ENCODE results near the gene NPHP4.
A peak's percentile ranks its signal among the peaks of the same experiment; 100 is the strongest.

The NPHP4 gene

DNA sequence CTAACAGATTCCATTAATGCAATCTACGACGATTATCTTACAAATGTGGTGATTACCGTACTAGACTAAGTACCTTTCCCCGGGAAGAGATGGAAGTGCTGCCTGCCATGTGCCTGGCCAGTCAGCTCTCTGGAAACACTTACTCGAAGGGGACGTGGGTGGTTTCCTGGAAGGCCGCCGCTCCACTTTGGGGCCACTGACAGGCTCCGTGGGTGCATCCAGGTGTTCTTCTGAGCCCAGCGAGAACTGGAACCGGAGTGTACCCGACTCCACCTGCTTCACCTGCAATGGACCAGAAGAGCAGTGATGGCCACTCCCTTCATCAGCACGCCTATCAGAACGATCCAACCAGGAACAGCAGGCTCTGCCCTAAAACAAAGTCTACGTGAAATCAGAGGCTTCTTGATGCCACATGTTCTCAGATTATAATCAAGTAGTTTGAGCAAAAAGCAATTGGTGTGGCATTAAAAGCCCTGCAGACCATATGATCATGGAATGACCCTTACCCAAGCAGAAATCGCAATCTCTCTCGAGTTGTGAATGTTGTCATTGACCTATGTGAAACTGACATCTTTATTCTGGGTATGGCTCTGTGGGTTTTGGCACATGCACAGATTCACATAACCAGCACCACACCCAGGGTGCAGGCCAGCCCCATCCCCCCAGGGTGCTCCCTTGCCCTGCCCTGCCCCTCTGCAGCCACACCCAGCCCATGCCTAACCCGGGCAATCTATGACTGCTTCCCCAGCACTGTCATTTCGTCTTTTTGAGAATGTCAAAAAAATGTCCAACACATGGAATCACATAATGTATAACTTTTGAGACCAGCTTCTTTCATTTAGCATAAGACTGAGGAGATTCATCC lies 64.5 kb downstream of the NPHP4 start:
- no peak for DNase-seq

DNA sequence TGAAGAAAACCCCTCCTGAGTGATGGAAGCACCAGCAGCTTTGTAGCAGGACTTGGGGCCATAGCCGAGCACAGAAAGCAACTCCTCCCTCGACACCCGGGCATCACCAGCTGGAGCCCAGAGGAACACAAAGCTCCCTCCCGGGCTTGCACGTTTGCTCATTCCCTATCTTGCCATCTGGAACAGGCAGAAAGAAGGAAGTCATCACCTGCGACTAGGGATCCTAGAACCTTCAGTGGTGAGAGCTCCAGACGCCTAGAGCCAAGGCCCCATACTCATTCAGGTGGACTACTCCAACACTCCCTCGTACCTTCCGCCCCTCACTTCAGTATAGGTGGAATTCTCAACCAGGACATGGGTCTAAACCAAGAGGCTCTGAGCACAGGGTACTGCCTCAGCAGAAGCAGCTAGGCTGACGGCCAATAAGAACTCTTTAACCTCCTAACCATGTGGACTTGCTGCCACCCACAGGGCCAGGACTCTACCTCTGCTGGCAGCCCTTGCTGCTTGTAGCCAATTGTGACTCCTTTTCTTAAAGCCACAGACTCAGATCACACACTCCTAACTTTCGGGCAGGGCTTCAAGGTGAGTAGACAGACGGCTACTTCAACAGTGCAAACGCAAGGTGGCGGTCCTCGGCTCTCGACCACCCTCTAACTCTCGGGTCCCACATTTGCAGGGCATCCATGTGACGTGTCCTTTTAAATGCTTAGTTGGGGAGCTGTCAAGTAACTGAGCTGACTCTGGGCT lies 65.4 kb downstream of the NPHP4 start:
- no peak for DNase-seq

DNA sequence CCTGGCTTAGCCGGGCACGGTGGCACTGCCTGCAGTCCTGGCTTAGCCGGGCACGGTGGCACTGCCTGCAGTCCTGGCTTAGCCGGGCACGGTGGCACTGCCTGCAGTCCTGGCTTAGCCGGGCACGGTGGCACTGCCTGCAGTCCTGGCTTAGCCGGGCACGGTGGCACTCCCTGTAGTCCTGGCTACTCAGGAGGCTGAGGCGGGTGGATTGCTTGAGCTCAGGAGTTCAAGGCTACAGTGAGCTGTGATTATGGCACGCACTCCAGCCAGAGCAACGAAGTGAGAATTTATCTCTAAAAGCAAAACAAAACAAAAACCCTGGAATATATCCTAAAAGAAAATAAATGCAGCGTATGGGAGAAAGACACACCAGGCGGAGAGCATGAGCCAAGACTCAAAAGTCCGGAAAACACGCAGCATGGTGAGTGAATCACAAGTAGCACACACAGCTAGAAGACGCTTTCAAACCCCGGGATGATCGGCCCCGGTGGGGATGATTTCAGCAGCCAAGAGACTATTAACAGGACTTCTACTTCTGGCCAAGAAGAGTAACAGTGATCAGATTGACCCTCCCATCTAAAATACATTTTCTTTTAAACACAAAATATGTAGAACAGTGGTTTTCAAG lies 69.4 kb downstream of the NPHP4 start:
- DNase-seq: peak; percentile 18

DNA sequence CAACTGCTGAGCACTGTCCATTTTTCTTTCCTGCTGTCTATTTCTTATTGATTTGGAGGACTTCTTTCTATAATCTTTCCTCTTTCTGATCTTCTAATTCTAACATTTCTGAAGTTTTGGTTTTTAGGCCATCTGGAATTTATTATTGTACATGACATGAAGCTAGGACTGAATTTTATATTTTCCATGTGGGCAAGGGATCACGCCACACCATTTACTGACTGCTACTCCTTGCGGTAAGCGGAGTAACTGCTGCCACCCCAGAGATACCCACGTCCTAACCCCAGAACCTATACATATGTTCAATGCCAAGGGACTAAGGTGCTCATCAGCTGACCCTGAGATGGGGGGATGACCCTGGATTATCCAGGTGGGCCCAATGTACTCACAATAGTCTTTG lies 70.6 kb downstream of the NPHP4 start:
- DNase-seq: no peak

DNA sequence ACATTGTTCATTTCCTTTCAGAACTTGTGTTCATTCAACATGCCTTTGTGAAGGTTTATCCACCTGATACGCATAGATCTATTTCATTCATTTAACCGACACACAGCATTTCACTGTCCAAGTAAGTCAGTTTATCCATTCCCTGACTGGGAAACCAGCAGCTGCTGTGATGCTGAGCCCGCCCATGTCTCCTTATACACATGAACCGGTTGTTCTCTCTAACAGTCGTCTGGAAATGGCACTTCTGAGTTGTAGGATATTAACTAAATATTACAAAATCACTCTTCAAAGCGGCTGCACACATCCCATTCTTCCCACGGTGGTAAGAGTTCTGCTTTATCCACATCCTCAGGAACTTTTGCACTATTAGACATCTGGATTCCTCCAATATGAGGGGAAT lies 71.1 kb downstream of the NPHP4 start:
- DNase-seq: no peak

DNA sequence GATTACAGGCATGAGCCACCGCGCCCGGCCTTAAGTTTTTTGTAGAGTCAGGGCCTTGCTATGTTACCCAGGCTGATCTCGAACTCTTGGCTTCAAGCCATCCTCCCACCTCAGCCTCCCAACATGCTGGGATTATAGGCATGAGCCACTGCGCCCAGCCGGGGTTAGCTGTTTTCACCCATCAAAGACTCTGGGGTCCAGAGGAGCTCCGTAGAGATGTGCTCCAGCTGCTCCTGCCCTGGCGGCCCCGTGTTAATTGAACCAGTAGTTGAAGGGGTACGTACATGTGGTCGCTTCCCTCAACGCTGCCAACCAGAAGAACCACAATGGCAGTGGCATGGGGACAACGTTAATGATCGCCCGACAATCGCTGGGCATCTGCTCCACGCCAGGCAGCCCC lies 72.0 kb downstream of the NPHP4 start:
- no peak for DNase-seq

DNA sequence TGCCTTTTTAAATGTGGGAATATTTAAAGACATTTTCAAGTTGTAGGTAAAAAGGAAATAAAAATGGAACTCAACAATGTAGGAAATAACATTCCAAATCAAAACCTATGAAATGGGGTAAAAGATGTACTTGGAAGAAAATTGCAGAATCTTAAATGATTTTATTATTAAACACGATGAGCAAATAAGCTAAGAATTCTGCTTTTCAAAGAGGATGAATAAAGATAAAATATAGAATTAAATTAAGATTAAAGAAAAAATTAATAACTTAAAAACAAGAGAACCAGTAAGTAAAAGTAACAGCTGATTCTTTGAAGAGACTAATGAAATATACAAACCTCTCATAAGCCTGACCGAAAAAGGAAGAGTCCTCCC lies 74.0 kb downstream of the NPHP4 start:
- DNase-seq: no peak

DNA sequence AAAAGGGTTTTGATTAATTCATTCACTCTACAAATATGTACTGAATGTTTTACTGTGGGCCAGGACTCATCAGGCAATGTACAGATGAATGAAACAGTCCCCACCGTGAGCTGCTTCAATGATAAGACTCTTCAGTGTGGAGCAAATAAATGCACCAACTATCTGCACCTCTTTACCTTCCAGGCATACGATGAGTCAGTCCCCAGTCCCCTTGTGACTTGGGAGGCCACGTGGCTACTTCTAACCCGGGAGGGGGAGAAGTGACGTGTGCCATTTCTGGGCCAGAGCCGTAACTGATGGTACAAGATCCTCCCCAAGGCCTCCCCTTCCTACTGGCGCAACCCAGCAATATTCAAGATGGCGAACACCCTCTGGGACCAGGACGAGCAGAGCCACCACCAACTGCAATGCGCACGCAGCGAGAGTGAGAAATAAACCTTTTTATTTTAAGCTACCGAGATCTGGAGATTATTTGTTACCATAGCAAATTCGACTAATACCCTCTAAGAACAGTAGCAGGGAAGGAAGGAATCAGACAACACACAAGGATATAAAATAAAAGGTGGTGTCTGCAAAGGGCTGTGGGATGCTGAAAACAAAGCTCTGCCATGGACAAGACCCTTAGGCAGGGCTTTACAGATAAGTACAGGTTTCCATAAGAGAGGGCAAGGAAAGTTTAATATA lies 74.5 kb downstream of the NPHP4 start:
- DNase-seq: no peak

DNA sequence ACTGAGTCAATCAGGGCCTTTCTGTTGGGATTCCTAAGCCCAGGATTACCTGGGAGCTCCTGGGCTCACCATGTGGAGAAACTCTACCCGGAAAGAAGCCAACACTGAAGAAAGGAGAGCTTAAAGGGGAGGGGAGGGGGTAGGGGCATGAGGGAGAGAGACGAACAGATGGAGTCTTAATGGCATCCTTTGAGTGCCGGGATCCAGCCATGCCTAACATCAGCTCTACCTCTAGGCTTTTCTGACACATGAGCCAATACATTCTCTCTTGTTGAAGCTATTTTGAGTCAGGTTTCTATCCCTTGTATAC lies 75.0 kb downstream of the NPHP4 start:
- no peak for DNase-seq

DNA sequence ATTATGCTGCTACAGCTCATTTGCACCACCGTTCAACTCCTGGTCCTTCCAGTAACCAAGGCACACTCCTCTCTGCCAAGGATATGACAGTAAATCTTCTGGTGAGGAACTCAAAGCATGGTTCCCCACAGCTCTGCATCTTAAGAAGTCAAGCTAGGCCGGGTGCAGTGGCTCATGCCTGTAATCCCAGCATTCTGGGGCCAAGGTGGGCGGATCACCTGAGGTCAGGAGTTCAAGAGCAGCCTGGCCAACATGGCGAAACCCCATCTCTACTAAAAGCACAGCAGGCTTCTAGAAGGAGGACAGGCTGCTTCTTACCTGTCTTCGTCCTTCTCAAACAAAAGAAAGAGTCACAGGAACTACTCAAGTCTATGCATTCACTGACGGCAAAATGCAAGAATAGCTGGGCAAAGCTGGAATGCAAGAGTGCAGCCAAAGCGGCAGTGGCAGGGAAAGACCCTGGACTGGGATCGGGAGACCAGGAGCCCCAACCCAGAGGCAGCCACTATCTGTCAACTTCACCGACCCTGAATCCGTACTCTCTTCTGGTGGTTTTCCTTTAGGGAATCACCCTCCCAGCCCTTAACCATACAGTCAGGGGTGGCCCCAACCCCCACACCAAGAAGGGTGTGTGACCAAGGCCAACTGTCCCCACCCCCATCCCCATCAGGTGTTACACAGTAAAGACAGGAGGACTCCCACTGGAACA lies 75.5 kb downstream of the NPHP4 start:
- DNase-seq: no peak

DNA sequence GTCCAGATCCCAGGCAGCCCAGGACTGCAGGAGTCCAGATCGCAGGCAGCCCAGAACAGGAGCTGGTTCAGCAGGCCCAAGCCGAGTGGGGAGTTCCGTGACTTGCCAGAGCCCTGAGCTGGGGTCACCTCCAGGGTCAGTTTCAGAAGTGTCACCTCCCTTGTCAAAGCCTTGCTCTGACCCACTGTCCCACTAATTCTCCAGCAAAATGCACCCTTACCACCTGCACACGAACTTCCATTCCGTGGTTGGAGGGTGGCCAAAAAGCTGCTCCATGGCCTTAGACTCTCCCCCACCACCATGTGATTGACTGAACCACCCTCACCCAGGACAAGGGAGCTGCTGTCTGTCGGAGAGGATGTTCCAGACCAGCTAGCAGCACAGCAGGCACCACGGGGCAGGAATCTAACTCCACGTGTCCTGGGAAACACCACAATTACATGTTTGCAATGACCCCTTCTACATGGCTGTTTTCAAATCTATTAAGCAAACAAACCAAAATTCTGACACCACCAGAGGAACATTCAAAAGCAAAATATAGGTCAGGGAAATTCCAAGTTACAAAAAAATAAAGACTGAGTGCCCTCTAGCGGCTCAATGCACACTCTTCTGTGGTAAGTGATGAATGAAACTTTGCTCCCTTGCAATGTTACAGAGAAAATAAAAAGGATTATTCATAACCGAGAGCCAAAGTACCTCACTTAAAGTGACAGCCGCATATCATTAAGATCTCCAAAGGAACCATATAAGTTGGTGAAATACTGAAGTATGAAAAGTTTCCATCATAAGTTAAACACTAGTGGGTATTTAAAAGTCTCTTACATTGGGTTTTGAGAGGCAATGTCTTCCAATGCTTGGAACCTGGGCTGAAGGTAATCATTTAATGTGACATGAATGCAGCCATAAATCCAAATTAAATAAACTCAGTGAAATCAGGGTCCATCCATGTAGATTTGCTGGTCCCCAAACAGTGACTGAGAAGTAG lies 76.3 kb downstream of the NPHP4 start:
- peak; percentile 38 for DNase-seq

DNA sequence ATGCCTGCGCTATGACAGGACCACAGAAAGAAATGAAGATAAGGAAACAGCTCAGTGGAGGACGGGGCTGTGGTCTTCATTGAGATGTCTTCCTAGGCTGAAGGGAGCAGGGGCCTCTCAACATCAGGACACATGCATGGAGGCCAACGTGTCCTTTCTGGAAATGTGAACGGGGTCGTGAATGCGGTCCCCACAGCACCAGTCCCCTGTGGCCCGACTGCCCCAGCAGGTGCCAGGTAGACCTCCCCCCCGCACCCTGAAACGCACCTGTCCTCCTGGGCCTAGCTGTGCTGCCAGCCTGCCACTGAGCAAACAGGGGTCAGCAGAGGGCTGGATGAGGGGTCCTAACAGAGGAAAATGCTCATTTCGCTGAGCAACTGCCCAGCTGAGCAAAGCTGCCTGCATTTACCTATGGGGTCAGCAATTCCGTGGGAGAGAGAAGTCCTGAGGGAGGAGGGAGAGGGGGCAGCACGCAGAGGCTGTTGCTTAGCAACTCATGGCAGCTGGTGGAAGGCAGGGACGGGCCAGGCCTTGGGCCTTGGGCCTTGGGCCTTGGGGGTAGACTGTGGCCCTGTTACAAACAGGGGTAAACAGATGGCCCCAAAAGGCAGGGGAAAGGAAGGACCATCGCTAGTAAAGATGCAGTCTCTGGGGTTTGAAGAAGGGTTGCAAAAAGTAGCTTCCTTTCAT lies 77.4 kb downstream of the NPHP4 start:
- no peak for DNase-seq

DNA sequence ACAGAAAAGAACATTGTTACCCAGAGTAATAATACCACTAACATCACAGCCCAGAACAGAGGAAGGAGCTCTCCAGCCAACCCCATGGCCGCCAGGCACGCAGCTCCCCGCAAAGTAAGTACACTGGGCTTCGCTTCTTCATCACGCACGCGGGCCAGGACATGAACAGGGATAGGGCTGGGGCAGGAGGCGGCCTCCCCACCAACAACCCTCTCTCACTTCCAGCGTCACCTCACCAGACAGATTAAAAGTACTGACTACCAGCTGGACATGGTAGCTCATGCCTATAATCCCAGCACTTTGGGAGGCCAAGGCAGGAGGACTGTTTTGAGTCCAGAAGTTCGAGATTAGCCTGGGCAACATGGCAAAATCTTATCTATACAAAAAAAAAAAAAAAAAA lies 78.3 kb downstream of the NPHP4 start:
- DNase-seq: no peak

DNA sequence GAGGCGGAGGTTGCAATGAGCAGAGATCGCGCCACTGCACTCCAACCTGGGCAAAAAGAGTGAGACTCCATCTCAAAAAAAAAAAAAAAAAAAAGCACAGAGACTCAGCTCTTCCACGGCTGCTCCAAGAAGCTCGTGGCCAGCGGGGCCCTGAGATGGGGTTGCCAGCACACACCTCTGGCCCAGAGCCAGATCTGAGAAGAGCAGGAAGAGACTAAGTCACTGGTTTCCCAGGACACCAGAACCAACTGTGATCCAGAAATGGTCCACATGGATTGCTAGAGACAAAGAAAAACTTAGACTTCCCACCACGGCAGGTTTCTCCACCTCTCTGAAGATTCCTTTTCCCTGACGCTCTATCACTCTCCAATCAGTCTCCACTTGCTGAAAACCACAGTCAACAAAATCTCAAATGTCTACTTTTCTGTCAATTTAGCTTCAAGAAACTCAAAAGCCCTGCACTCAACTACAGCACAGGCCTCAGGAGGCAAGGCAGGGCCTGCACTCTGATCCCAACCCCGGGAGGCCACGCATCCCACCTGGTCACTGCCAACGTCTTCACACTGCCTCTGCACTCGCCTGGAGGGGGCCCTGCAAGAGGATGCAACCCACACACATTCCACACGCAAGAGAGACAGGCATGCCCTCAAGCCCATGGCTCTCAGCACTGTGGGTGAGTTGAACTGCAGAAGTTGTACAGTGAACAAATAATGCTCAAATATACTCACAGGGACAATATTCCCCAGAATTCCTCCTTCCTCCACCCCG lies 79.0 kb downstream of the NPHP4 start:
- peak; percentile 28 for DNase-seq

DNA sequence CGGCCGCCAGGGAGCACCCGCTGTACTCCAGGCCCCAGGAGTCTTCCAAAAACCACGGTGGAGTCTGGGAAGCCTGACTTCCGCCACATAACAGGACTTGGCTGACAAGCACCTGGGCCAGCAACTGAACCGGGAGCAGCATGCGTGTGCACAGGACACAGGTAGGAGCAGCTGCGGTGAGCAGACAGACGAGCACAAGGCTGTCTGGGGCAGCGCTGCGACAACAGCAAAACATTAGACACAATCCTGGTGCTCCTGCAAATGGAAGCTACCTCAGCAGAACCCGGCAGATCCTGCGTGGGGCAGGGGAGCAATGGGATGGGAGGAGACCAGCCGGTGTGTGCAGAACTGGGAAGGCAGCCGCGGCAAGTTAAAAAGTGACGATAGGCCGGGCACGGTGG lies 80.4 kb downstream of the NPHP4 start:
- no peak for DNase-seq

DNA sequence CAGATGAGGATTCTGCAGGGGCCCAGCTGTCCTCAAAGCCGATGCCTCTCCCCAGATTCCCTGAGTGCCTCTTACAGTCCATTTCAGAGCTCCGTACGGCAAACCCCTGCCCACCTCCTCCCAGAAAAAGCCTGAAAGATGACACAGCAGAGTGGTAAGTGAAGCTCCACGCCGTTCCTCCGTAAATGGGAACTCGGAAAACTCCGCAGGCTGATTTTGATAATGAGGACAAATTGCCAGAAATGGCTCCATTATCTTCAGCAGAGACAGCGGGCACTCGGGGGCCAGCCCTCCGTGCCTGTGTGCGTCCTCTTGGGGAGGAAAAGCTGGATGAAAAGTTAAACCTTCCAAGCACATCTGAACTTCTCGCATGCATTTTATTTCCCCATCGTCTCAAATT lies 81.1 kb downstream of the NPHP4 start:
- no peak for DNase-seq

DNA sequence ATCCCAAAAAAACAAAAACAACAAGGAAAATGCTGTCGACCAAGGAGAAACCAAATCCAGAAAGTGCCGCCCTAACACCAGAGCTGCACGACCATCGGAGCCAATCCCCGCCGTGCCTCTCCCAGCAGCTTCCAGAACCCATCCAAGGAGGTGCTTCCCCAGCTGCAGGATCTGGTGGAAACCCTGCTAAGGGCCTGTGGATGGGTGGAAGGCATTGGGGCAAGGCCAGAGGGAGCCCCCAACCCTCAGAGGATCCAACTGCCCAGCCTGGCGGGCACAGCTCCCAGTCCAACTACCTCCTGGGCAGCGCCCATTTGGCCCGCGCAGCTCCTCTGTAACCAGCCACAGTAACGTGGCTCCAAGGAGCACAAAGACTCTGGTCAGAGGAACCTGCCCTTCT lies 81.6 kb downstream of the NPHP4 start:
- no peak for DNase-seq

DNA sequence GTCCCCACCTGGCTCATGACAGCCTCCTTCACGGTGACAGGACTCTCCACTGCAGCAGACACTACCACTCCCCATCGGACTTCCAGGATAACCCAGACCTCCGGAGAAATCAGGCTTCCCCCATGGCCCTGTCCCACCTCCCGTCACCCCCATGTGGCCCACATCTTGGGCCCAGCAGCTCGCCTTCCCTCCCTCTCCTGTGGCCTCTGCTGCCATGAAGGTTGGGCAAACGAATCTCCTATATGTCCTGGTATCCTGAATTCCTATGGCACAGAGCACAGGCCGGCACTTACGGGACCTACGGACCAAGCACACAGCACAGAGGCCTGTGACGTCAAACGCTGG lies 82.0 kb downstream of the NPHP4 start:
- DNase-seq: no peak

DNA sequence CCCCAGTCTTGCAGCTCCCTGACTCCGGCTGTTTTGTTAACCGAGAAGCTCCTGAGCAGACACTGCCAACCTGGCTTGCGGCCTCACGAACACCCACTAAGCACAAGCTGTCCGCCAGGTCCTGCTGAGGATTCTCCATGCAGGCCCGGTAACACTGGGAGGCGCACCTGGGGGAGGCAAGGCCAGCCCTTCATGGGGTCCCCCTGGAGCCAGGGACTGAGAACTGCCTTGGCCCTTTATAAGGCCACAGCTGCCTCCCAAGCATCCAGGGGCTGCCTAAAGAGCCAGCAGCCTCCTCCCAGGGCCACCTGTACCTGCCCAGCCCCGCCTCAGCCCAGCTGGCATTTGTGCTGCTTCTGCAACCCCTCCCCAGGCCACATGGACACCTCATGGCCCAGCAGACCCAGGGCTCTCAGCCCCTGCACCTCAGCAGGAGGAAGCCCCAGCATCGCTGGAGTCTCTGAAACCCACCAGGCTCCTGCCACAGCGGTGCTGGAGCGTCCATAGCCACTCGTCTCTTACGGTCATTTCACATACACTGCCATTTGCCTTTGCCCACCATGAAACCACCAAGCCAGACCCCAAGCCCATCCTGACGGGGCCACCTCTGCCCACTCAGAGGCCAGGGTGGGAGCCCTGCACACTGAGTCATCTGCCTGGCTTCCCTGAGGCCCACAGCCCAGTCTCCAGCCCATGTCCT lies 82.5 kb downstream of the NPHP4 start:
- no peak for DNase-seq
